22Rv1 (cell line): Measurements from ENCODE around the gene KRT4.

Source experiments
- H3K27ac ChIP-seq: fragments of 450-650 bp; 2 replicates; pipeline ENCODE4 v1.5.1; 2017
- ZFX ChIP-seq: fragments of 450-650 bp; IDR thresholded peaks from 2 replicates; pipeline ENCODE4 v1.6.1; 2017; ENCODE audit warnings: antibody characterized with exemption, borderline replicate concordance
- TF ChIP-seq, protein P1 (sequence below): fragments of 450-650 bp; IDR thresholded peaks from 2 replicates; pipeline ENCODE4 v1.5.1; 2017; ENCODE audit warnings: mild to moderate bottlenecking

The KRT4 gene

DNA sequence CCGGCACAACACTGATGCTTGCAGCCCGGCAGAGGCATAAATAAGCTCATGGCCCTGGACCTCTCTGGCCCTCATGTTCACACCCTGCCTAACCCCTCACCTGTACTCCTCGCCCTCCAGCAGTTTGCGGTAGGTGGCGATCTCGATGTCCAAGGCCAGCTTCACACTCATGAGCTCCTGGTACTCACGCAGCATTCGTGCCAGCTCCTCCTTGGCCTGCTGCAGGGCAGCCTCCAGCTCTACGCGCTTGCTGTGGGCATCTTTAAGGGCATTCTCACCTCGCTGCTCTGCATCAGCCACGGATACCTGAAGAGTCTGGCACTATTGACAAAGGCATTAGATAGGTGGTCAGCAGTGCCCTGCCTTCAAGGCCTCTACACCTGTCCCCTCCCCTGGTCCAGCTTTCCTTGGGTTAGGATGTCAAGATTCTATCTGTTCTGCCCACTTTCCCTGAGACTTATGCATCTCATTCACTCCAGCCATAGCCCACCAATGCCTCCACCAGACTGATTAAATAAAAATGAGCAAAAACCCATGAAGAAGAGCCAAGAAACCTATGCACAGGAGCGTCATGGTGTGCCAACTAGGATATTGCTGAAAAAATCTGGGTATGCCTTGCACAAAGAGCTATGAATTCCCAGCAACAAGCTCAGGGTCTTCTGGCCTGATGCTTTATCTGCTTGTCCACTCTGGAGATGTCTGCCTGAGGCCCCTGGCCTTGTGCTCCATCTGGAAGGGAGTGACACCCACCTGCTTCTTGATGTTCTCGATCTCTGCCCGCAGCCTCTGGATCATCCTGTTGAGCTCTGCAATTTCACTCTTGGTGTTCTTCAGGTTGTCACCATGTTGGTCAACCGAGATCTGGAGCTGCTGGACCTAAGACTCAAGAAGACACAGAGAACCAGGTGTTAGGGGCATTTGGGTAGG lies 6.1 kb downstream of the KRT4 start:
- TF ChIP-seq, protein P1, sequence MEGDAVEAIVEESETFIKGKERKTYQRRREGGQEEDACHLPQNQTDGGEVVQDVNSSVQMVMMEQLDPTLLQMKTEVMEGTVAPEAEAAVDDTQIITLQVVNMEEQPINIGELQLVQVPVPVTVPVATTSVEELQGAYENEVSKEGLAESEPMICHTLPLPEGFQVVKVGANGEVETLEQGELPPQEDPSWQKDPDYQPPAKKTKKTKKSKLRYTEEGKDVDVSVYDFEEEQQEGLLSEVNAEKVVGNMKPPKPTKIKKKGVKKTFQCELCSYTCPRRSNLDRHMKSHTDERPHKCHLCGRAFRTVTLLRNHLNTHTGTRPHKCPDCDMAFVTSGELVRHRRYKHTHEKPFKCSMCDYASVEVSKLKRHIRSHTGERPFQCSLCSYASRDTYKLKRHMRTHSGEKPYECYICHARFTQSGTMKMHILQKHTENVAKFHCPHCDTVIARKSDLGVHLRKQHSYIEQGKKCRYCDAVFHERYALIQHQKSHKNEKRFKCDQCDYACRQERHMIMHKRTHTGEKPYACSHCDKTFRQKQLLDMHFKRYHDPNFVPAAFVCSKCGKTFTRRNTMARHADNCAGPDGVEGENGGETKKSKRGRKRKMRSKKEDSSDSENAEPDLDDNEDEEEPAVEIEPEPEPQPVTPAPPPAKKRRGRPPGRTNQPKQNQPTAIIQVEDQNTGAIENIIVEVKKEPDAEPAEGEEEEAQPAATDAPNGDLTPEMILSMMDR, result no peak
- TF ChIP-seq ZFX, result no peak
- H3K27ac ChIP-seq, result no peak overlapping the region

DNA sequence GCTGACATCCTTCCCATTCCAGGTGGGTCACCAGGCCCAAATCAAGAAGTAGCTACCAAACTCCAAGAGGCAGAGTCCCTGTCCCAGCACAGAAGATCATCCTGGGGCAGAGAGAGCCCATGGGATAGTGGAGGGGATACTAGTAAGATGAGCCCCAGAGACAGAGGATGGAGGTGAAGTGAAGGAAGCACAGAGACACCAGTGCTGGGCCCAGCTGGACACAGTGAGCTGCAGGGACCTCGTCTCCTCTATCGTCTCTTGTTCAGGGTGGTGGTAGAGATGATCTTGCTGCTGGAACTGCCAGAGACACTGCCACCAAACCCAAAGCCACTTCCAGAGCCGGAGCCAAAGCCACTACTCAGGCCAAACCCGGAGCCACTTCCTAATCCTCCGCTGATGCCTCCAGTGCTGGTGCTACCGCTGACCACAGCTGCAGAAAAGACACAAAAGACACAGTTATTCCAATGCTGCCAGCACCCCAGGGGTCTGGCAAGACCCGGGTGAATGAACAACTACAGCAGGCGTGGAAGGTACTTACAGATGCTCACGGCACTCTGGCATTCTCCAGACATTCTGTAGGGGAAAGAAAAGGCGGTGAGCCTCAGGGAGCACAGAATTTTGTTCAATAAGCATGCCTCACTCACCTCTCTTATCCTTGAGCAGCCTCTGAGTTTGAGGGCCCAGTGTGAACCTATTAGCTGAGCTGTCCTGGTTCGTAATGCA lies 6.9 kb downstream of the KRT4 start:
- no peak overlapping the region for H3K27ac ChIP-seq
- no peak for TF ChIP-seq ZFX
- TF ChIP-seq, protein P1, result no peak

DNA sequence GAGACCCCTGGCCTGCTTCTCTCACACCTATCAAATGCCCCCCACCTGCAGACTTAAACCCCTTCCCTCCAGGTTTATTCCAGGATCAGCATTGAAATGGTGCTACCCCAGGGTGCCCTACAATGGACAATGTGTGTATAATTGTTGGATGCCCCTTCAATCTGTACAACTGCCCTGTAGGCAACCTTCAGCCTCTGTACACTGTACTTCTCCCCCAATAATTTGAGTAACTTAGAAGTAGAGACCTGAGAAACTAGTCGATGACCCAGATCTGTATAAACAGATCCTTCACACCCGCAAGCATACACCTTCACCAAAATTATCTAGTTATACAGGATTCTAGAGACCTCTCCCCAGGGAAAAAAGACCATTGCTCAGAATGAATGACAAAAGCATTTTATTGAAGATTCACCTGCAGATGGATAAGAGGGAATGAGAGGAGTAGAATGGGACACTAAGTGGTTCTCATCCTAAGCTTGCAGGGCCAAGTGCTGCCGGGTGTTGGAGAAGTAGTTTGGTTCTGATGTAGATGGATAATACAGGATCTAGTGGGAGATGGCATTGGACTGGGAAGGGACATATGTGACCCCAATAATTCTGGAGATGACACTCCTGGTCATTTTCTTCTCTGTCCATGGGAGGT lies 7.6 kb downstream of the KRT4 start:
- H3K27ac ChIP-seq, result no peak overlapping the region
- TF ChIP-seq, protein P1, result no peak
- no peak for TF ChIP-seq ZFX

DNA sequence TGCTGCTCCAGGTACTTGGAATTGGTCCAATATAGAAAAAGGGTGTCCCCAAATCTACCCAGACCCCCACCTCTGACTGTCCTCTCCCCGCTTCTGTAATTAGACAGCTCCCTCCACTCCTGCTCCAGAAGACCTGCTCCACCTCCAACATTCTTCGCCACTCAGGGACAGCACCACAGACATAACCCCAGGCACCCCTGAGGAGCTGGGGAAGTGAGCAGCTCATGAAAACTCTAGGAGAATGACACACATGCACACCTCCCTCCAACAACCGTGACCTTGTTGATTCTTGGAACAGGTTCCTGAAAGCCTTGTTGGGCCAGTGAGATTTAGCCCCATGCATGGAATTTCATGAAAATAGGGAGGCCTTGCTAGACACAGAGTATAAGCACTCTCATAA lies 8.2 kb downstream of the KRT4 start:
- no peak overlapping the region for H3K27ac ChIP-seq
- no peak for TF ChIP-seq ZFX
- TF ChIP-seq, protein P1, result no peak

DNA sequence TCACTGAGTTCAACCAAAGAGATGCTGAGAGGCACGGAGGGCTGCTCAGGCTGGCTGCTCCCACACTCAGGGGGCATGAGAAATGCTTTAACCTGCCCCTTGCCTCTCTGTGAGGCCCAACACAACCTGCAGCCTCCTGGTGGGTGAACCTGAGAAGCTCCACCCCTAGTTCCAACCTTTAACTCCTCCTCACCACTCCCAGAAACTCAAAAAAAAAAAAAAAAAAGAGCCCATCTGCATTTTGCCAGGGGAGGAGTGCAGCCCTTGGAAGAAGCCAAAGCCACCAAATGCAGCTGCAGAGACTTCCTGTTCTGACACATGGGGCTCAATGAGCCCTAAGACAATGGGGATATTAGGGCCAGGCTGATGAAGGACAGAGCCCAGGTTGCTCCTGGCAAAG lies 8.9 kb downstream of the KRT4 start:
- TF ChIP-seq, protein P1, result no peak
- no peak for TF ChIP-seq ZFX
- no peak overlapping the region for H3K27ac ChIP-seq

DNA sequence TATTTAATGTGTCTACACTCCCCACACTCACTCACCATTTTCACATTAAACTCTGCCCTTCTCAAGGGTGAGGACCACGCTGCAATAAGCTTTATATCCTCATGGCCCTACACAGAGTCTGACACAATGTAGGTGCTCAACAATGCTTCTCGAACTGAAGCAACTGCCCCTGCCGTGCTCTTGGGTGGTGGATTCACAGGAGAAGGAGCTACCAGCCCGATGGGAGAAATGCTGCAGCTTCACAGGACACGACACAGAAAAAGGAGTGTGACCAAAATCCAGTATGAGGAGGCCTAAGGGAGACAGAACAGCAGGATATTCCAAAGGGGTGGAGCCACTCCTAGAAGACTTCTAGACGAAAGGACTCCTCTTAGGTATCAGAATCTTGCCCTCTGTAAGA lies 11.5 kb downstream of the KRT4 start:
- no peak overlapping the region for H3K27ac ChIP-seq
- TF ChIP-seq ZFX, result no peak
- TF ChIP-seq, protein P1, result no peak
